Umbilical cord (tissue), 2 donors: ENCODE data around the gene ZNF74. TPM values are rescaled to one million over a fixed set of nuclear protein-coding genes. Genes with fewer than 3 reads are reported as not detected.
"Not testable (repeated sequence)": the region's sequence is repeated elsewhere in the genome, so short reads cannot be mapped to it uniquely, and the experiment has no call there.

ENCODE experiments used
- DNase-seq: peaks from one replicate; pipeline ENCODE4 v3.0.0-alpha.2; 2015; ENCODE audit warnings: low spot score
- total RNA-seq: library from RNA; depleted of rRNA; stranded (reverse); fragments of >200 nt; gene quantifications from one replicate; pipeline ENCODE4 v1.2.3, GENCODE V29; 2014; ENCODE audit warnings: low replicate concordance; ENCODE audit not compliant: insufficient read depth

The ZNF74 gene
- total RNA-seq, 1 donor from 2014 or later, result 12.5 TPM

- DNase-seq, result no peak
These were observed 52.5 kb downstream of the ZNF74 start for GRCh38 chr22:20446383-20446970.

GRCh38 chr22:20448630-20449029 lies 54.7 kb downstream of the ZNF74 start:
- DNase-seq, result no peak

GRCh38 chr22:20449819-20450550 lies 56.0 kb downstream of the ZNF74 start:
- no peak for DNase-seq

DNA sequence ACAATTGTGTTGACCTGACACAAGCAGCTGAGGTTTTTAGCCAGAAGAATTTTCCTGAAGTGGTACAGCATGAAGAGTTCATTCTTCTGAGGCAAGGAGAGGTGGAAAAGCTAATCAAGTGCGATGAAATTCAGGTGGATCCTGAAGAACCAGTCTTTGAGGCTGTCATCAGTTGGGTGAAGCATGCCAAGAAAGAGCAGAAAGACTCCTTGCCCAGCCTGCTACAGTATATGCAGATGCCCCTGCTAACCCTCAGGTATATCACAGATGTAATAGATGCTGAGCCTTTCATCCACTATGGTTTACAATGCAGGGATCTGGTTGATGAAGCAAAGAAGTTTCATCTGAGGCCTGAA lies 56.6 kb downstream of the ZNF74 start:
- DNase-seq, result no peak

DNA sequence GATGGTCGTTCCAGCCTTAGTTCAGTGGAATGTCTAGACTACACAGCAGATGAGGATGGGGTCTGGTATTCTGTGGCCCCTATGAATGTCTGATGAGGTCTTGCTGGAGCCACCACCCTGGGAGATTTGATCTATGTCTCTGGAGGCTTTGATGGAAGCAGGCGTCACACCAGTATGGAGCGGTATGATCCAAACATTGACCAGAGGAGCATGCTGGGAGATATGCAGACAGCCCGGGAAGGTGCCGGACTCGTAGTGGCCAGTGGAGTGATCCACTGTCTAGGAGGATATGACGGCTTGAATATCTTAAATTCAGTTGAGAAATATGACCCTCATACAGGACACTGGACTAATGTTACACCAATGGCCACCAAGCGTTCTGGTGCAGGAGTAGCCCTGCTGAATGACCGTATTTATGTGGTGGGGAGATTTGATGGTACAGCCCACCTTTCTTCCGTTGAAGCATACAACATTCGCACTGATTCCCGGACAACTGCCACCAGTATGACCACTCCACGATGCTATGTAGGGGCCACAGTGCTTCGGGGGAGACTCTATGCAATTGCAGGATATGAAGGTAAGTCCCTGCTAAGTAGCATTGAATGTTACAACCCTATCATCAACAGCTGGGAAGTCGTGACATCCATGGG lies 57.3 kb downstream of the ZNF74 start:
- DNase-seq, result not testable (repeated sequence)

- DNase-seq, result no peak
These were observed 58.0 kb downstream of the ZNF74 start for GRCh38 chr22:20451920-20452319.

DNA sequence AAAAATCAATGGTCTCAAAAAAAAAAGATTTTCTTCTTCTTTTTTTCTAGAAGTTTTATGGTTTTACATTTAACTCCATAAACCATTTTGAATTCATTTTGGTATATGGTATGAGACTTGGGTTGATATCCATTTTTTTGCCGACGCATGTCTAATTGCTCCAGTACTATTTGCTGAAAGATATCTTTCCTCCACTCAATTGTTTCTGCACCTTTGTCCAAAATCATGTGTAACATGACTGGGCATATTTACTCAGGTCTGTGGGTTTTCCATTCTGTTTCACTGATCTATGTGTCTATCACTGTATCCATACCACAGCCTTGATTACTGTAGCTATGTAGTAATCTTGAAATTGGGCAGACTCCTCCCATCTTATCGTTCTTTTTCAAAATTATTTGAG lies 59.3 kb downstream of the ZNF74 start:
- DNase-seq, result no peak

DNA sequence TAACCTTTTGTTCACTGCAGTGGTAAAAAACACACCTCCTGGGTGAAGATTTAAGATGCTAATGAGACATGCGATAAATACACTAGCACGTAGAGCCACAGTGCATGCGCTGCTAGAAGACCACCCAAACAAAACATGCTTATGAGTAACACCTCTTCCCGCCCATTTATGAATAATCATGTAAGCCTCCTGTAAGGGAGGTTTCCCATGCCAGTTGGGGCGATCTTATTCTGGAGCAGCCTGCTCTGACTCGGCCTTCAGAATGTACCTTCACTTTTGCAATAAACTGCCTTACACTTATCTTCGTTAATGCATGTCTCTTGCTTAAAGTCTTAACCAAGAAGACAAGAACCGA lies 61.7 kb downstream of the ZNF74 start:
- no peak for DNase-seq

DNA sequence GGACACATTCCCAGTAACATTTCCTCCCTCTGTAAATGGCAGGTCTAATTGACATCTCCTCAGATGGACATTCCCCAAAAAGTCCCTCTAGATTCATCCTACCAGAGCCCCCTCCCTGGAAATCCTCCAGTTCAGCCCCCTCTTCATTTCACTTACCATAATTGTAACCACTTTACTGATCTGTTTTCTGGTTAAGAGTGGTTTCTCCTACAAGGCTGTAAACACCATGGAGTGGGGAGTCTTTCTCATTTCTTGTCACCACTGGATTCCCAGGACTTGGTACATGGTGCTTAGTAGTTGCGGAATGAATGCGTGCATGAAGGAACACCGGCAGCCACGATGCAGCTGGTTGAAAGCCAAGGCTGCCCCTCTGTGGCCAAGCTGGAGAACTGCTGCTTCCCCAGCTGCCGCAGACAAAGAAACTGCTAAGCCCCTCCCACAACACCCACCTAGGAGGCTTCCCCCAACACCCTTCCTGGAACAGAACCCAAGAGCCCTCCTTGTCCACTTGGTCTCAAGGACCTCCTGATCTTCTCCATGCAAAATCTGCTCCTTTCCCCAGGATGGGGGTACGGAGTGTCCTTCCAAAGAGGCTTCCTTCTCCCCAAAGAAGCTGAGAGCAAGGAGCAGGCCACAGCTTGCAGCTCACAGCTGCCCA lies 62.2 kb downstream of the ZNF74 start:
- peak; percentile 79 for DNase-seq

DNA sequence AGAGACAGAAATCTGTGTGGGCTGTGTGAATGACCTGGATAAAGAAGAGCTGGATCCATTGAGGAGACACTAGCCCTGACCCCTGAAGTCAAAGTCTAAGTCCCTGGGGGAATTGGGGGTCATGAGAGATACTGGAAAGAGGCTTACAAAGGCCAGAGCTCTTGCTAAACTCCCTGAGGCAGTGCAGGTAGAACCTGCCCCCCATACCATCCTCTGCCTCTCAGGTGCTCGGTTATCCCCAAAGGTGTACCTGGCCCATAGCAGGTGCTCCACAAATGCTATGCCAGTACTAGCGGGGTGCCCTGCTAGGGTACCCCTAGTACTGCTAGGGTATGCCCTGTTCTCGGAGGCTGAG lies 62.7 kb downstream of the ZNF74 start:
- DNase-seq, result no peak

DNA sequence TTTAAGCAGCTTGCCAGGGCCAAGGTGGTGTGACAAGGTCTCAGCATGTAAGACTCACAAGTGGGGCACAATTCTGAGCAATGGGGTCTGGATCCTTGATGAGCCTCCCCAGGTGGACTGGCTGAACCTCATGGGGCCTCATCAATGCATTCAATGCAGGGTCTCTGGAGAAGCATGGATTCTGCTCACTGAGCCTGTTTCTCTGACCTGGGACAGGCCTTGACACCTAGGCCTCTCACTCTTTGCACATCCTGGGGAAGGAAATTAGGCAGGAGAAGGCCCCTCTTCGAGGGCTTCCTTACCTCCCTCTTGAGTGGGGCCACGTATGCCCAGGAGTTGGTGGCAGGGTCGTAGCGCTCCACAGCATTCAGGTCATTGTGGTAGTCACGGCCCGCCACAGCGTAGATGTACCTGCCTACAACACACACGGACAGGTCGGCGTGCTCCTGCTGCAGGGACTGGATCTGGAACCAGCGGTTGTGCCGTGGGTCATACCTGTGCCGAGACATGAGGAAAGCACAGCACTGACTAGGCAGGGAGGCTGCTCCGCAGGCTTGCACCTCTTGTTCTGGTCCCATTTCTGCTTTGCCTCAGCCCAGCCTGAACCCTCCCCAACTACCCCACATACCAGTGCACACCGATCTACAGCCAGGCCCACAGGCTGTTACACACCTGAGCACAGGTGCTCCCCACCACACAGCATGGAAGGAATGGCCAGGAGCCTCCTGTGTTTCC lies 63.7 kb downstream of the ZNF74 start:
- no peak for DNase-seq

Other genes with a start within 250 kb of the ZNF74 start
- gene CCDC188, start 243.1 kb upstream of the ZNF74 start, total RNA-seq, result not detected
- gene RTN4R, start 125.8 kb upstream of the ZNF74 start, total RNA-seq, result 1.4 TPM
- gene DGCR6L, start 74.1 kb upstream of the ZNF74 start, total RNA-seq, result 40.0 TPM
- 20.2 TPM for gene SCARF2, start 43.7 kb downstream of the ZNF74 start, total RNA-seq
- gene KLHL22, start 101.6 kb downstream of the ZNF74 start, total RNA-seq, result 57.5 TPM
- 24.3 TPM for gene MED15, start 113.5 kb downstream of the ZNF74 start, total RNA-seq